A549 (cell line): Measurements from ENCODE around the gene NTRK2. TPM values are rescaled to one million over a fixed set of nuclear protein-coding genes. Genes with fewer than 3 reads are reported as not detected.

Experiments used
- ATAC-seq, 2 experiments: fragments of 200-7000 bp in 1 of 2; fragments of >200 bp in 1 of 2; cut with Nextera tagmentation in 1 of 2; cut with Tn5 transposase in 1 of 2; 3 replicates each; pipeline versions ENCODE4 v1.8.0 to v1.9.1; 2018 to 2020; ENCODE audit warnings: mild to moderate bottlenecking in 1 of 2, moderate library complexity in 1 of 2
- CTCF ChIA-PET: fragments of 300-600 bp; sonication (Branson Sonifier 250); formaldehyde crosslinking; extraction: SDS; loops from one replicate; lab custom pipeline; 2021; ENCODE audit warnings: antibody characterized with exemption, inconsistent platforms; lab: Yijun Ruan, JAX
- POLR2A ChIA-PET: fragments of 350-600 bp; formaldehyde crosslinking; extraction: SDS; loops from one replicate; lab custom pipeline; 2021; ENCODE audit warnings: antibody characterized with exemption, inconsistent platforms; lab: Yijun Ruan, JAX
- DNase-seq, 2 experiments: peaks; one replicate each; pipeline versions ENCODE4 v3.0.0 to v3.0.0-alpha.2; 2011 to 2016; ENCODE audit warnings: low read depth in 1 of 2, low spot score in 1 of 2
- FAIRE-seq: peaks from 2 replicates; lab custom pipeline; 2011; peaks lifted over from hg19 to GRCh38; lab: Jason Lieb, UNC
- H3K27ac ChIP-seq, 2 experiments: fragments of >200 bp; sonication (Bioruptor Twin); formaldehyde crosslinking; 3 replicates each; pipeline ENCODE4 v1.5.1; 2016 to 2017
- H3K4me1 ChIP-seq: fragments of >200 bp; sonication (Bioruptor Twin); formaldehyde crosslinking; 3 replicates; pipeline ENCODE4 v1.6.1; 2016
- H3K4me2 ChIP-seq: fragments of >200 bp; sonication (Bioruptor Twin); formaldehyde crosslinking; 3 replicates; pipeline ENCODE4 v1.6.1; 2016
- H3K4me3 ChIP-seq: fragments of >200 bp; sonication (Bioruptor Twin); formaldehyde crosslinking; 3 replicates; pipeline ENCODE4 v1.5.1; 2016
- H3K9me3 ChIP-seq: fragments of >200 bp; sonication (Bioruptor Twin); formaldehyde crosslinking; 3 replicates; pipeline ENCODE4 v1.6.1; 2016
- CTCF ChIP-seq: fragments of >200 bp; sonication (Bioruptor Twin); formaldehyde crosslinking; IDR thresholded peaks from 3 replicates; pipeline ENCODE4 v1.5.1; 2016
- EHF ChIP-seq: fragments of 250-450 bp; sonication (Bioruptor Pico); IDR thresholded peaks from 2 replicates; pipeline ENCODE4 v1.5.0; 2020; ENCODE audit warnings: mild to moderate bottlenecking
- ELK1 ChIP-seq: fragments of 150-350 bp; IDR thresholded peaks from 2 replicates; pipeline ENCODE4 v1.6.1; 2014; ENCODE audit warnings: low read depth, mild to moderate bottlenecking, low read length
- GATA3 ChIP-seq: IDR thresholded peaks from 2 replicates; pipeline ENCODE4 v1.6.1; 2012; ENCODE audit warnings: borderline replicate concordance
- HES2 ChIP-seq: fragments of >200 bp; sonication (Bioruptor Twin); formaldehyde crosslinking; IDR thresholded peaks from 2 replicates; pipeline ENCODE4 v1.6.1; 2016
- HEYL ChIP-seq: fragments of 250-450 bp; sonication (Bioruptor Pico); IDR thresholded peaks from 2 replicates; pipeline ENCODE4 v1.8.0; 2021; ENCODE audit warnings: mild to moderate bottlenecking, moderate library complexity
- HMGXB4 ChIP-seq: fragments of 250-450 bp; sonication (Bioruptor Pico); IDR thresholded peaks from 2 replicates; pipeline ENCODE4 v1.5.0; 2021; ENCODE audit warnings: mild to moderate bottlenecking, moderate library complexity, borderline replicate concordance
- HOXB13 ChIP-seq: fragments of 250-450 bp; sonication (Bioruptor Pico); IDR thresholded peaks from 2 replicates; pipeline ENCODE4 v1.5.0; 2020; ENCODE audit warnings: low read depth, mild to moderate bottlenecking, moderate library complexity
- JUNB ChIP-seq: fragments of >200 bp; sonication (Bioruptor Twin); formaldehyde crosslinking; IDR thresholded peaks from 2 replicates; pipeline ENCODE4 v1.6.1; 2016
- MYC ChIP-seq: IDR thresholded peaks from 2 replicates; pipeline ENCODE4 v1.6.1; 2012; ENCODE audit warnings: mild to moderate bottlenecking, inconsistent platforms, low read length, improper control_type of control experiment, borderline replicate concordance
- NFE2L2 ChIP-seq: fragments of 150-350 bp; conservative IDR thresholded peaks from 2 replicates; pipeline ENCODE4 v1.6.1; 2014; ENCODE audit warnings: low read length
- NPAS2 ChIP-seq: fragments of 250-450 bp; sonication (Bioruptor Pico); IDR thresholded peaks from 2 replicates; pipeline ENCODE4 v1.8.0; 2022; ENCODE audit warnings: mild to moderate bottlenecking, moderate library complexity, borderline replicate concordance
- NR3C1 ChIP-seq: fragments of >200 bp; sonication (Bioruptor Twin); formaldehyde crosslinking; IDR thresholded peaks from 3 replicates; pipeline ENCODE4 v1.6.1; 2017
- POLR2AphosphoS2 ChIP-seq: conservative IDR thresholded peaks from 2 replicates; pipeline ENCODE4 v1.6.1; 2012; ENCODE audit warnings: low read length, improper control_type of control experiment, inconsistent platforms
- RARB ChIP-seq: fragments of 250-450 bp; sonication (Bioruptor Pico); IDR thresholded peaks from 2 replicates; pipeline ENCODE4 v1.8.0; 2021; ENCODE audit warnings: mild to moderate bottlenecking, moderate library complexity
- TFCP2L1 ChIP-seq: fragments of 250-450 bp; sonication (Bioruptor Pico); IDR thresholded peaks from 2 replicates; pipeline ENCODE4 v1.5.0; 2021; ENCODE audit warnings: mild to moderate bottlenecking
- USF2 ChIP-seq: fragments of 450-650 bp; IDR thresholded peaks from 2 replicates; pipeline ENCODE4 v1.6.1; 2014; ENCODE audit warnings: antibody characterized with exemption
- ZFP36 ChIP-seq: fragments of 450-650 bp; IDR thresholded peaks from 2 replicates; pipeline ENCODE4 v1.6.1; 2014; ENCODE audit warnings: borderline replicate concordance; ENCODE audit not compliant: partially characterized antibody
- WGBS: methylation state at CpG from one replicate; pipeline ENCODE4 v1.1.6; 2017; ENCODE audit errors: missing lambda C conversion rate; 5-methylcytosine and 5-hydroxymethylcytosine counted together
- polyA plus RNA-seq, 4 experiments: library from polyadenylated mRNA; depleted of rRNA in 3 of 4; stranded (reverse); fragments of >200 nt; fragmentation: RNase III in 1 of 4; extraction: RNeasy Plus Mini Kit Qiagen cat#74134 plus additional on column Dnase treatment in 1 of 4; gene quantifications; 2 replicates in 3 of 4; 3 replicates in 1 of 4; pipeline ENCODE4 v1.2.3, GENCODE V29; 2011 to 2017

NTRK2 gene
- polyA plus RNA-seq, 2 of the 4 experiments (the other 2 are of a cell fraction): 0.03 TPM

GRCh38 chr9:84708400-84708799 is 38.9 kb downstream of the NTRK2 start (continued):
- no peak for TF ChIP-seq HMGXB4 (CRISPR knock-in tag)

GRCh38 chr9:84709056-84709455 is 39.5 kb downstream of the NTRK2 start:
- 0% methylated on average over 1 of the region's 1 CpG for WGBS
- DNase-seq (no peak), ATAC-seq (no peak), FAIRE-seq (no peak)
- ChIA-PET CTCF (no interaction called here), POLR2A (no interaction called here)
- no peak overlapping the region for H3K4me3 ChIP-seq
- TF ChIP-seq ZFP36 (no peak), MYC (no peak), HEYL (no peak), HOXB13 (CRISPR knock-in tag) (no peak), GATA3 (no peak), POLR2AphosphoS2 (no peak), RARB (CRISPR knock-in tag) (no peak), NFE2L2 (no peak), NR3C1 (no peak), NPAS2 (CRISPR knock-in tag) (no peak), TFCP2L1 (CRISPR knock-in tag) (no peak), USF2 (no peak), CTCF (no peak), HES2 (no peak), EHF (CRISPR knock-in tag) (no peak)
- H3K4me2 ChIP-seq: no peak overlapping the region
- no peaks in the 10 kb centered on the region for H3K9me3 ChIP-seq
- no peak overlapping the region for H3K27ac ChIP-seq
- no peaks in the 10 kb centered on the region for H3K4me1 ChIP-seq

GRCh38 chr9:84710701-84711397 is 41.3 kb downstream of the NTRK2 start:
- ATAC-seq: no peak
- TF ChIP-seq ZFP36 (no peak), JUNB (no peak), CTCF (no peak), NFE2L2 (no peak), ELK1 (no peak)
- FAIRE-seq: no peak
- CTCF ChIA-PET: no interaction called here
- no peak for DNase-seq
- Histone ChIP-seq H3K9me3 (no peaks in the 10 kb centered on the region), H3K4me2 (no peak overlapping the region), H3K4me3 (no peak overlapping the region), H3K4me1 (no peaks in the 10 kb centered on the region), H3K27ac (no peak overlapping the region)
- POLR2A ChIA-PET: no interaction called here
- WGBS: 45% methylated on average over 4 of the region's 4 CpGs
